COLO668 (cell line): ENCODE data around the gene C19orf18.
A peak's percentile ranks its signal among the peaks of the same experiment; 100 is the strongest.

ENCODE experiments used
- DNase-seq: peaks from one replicate; lab custom pipeline; 2025; ENCODE audit not compliant: unreplicated experiment; lab: John Stamatoyannopoulos, UW

The C19orf18 gene

GRCh38 chr19:57947419-57948134 is 26.8 kb downstream of the C19orf18 start, which contains the start of gene ZNF256:
TSS of gene ZNF256 (minus strand) at chr19:57947706. CDS start at chr19:57947474, 232 bp downstream.
- DNase-seq = peak; percentile 97

GRCh38 chr19:57947088-57947418 is 27.3 kb downstream of the C19orf18 start:
- DNase-seq = no peak

- no peak for DNase-seq
These were observed 28.0 kb downstream of the C19orf18 start for GRCh38 chr19:57946316-57946715.

- no peak for DNase-seq
These were observed 32.7 kb downstream of the C19orf18 start for GRCh38 chr19:57941593-57941992.

GRCh38 chr19:57935731-57936130 is 38.6 kb downstream of the C19orf18 start:
- DNase-seq = no peak

- peak; percentile 60 for DNase-seq
These were observed 39.3 kb downstream of the C19orf18 start, which contains the start of gene ZNF418 for GRCh38 chr19:57934820-57935665. TSS of gene ZNF418 (minus strand) at chr19:57935402. CDS start at chr19:57933822, 1,580 bp downstream.

GRCh38 chr19:57927587-57927986 is 46.7 kb downstream of the C19orf18 start:
- no peak for DNase-seq

GRCh38 chr19:57916168-57916995 is 58.0 kb downstream of the C19orf18 start, which contains the start of gene ZNF417:
TSS of gene ZNF417 (minus strand) at chr19:57916592. CDS start at chr19:57916411, 181 bp downstream.
- DNase-seq = peak; percentile 87

- no peak for DNase-seq
These were observed 59.8 kb downstream of the C19orf18 start for GRCh38 chr19:57914531-57914930.
